GM12865 (cell line): ENCODE measurements around the gene NANOS2.

Experiments
- DNase-seq: peaks from one replicate; pipeline ENCODE4 v3.0.0; 2010; ENCODE audit warnings: low read depth
- H3K4me3 ChIP-seq: 2 replicates; pipeline ENCODE4 v1.5.1; 2011; ENCODE audit warnings: mild to moderate bottlenecking, low read depth, low read length, control low read depth
- CTCF ChIP-seq: IDR thresholded peaks from 2 replicates; pipeline ENCODE4 v1.5.1; 2011; ENCODE audit warnings: low read length, control low read depth, low read depth, inconsistent platforms; ENCODE audit not compliant: insufficient read depth; ENCODE audit errors: missing control alignments

NANOS2 gene

GRCh38 chr19:45939792-45940514 is 25.4 kb upstream of the NANOS2 start:
- DNase-seq = no peak
- no peak for TF ChIP-seq CTCF
- no peak overlapping the region for H3K4me3 ChIP-seq

- H3K4me3 ChIP-seq = no peak overlapping the region
- no peak for DNase-seq
- TF ChIP-seq CTCF = no peak
Observed at GRCh38 chr19:45938733-45939319, 24.2 kb upstream of the NANOS2 start.

- TF ChIP-seq CTCF = no peak
- no peak for DNase-seq
- no peak overlapping the region for H3K4me3 ChIP-seq
Observed at GRCh38 chr19:45935267-45935666, 20.7 kb upstream of the NANOS2 start.

GRCh38 chr19:45934551-45935230 is 20.1 kb upstream of the NANOS2 start:
- no peak overlapping the region for H3K4me3 ChIP-seq
- TF ChIP-seq CTCF = no peak
- DNase-seq = no peak

- DNase-seq = no peak
- no peak for TF ChIP-seq CTCF
- no peak overlapping the region for H3K4me3 ChIP-seq
Observed at GRCh38 chr19:45933759-45934158, 19.2 kb upstream of the NANOS2 start.

GRCh38 chr19:45931055-45931454 is 16.5 kb upstream of the NANOS2 start:
- TF ChIP-seq CTCF = no peak
- no peak overlapping the region for H3K4me3 ChIP-seq
- DNase-seq = no peak

- no peak for TF ChIP-seq CTCF
- no peak for DNase-seq
- no peak overlapping the region for H3K4me3 ChIP-seq
Observed at GRCh38 chr19:45929247-45929646, 14.7 kb upstream of the NANOS2 start.
